HG03565 (cell line): ENCODE measurements around the gene MMP1.
"Not testable (repeated sequence)": the region's sequence is repeated elsewhere in the genome, so short reads cannot be mapped to it uniquely, and the experiment has no call there.

ENCODE experiments used
- ATAC-seq: cut with Tn5 transposase; IDR thresholded peaks from one replicate; pipeline ENCODE4 v1.9.1; 2021; ENCODE audit warnings: mild to moderate bottlenecking, moderate library complexity; ENCODE audit not compliant: unreplicated experiment

Gene MMP1

GRCh38 chr11:102762361-102762767 is 35.6 kb downstream of the MMP1 start:
- no peak for ATAC-seq

- no peak for ATAC-seq
Measured at GRCh38 chr11:102761646-102762238, 36.2 kb downstream of the MMP1 start.

- ATAC-seq, result no peak
Measured at GRCh38 chr11:102760344-102761035, 37.5 kb downstream of the MMP1 start.

- ATAC-seq, result no peak
Measured at GRCh38 chr11:102757823-102758549, 40.0 kb downstream of the MMP1 start.

GRCh38 chr11:102753267-102753666 is 44.7 kb downstream of the MMP1 start:
- ATAC-seq, result no peak

GRCh38 chr11:102751673-102752072 is 46.3 kb downstream of the MMP1 start:
- no peak for ATAC-seq

- no peak for ATAC-seq
Measured at GRCh38 chr11:102749101-102749722, 48.7 kb downstream of the MMP1 start.

- not testable (repeated sequence) for ATAC-seq
Measured at GRCh38 chr11:102746746-102747578, 51.0 kb downstream of the MMP1 start.
